Astrocyte of the cerebellum (primary cell): Measurements from ENCODE around the gene TEPSIN.

Experiments used
- DNase-seq: peaks from one replicate; pipeline ENCODE4 v3.0.0-alpha.2; 2011; ENCODE audit warnings: low read depth
- H3K4me3 ChIP-seq: 2 replicates; pipeline ENCODE4 v1.5.1; 2011; ENCODE audit warnings: mild to moderate bottlenecking, low read depth, low read length, moderate library complexity
- CTCF ChIP-seq: IDR thresholded peaks from 2 replicates; pipeline ENCODE4 v1.5.1; 2012; ENCODE audit warnings: low read length, low read depth, moderate library complexity, mild to moderate bottlenecking; ENCODE audit errors: missing control alignments
- in situ Hi-C: cut with HindIII; loops from 2 replicates; pipeline ENCODE4 v1.10.0; 2017; ENCODE audit warnings: low sequenced_read_pairs

The TEPSIN gene

GRCh38 chr17:81200695-81201580, 37.9 kb downstream of the TEPSIN start:
- peak; percentile 41 for DNase-seq
- in situ Hi-C loops, result no loop called here
- no peak overlapping the region for H3K4me3 ChIP-seq
- TF ChIP-seq CTCF, result peak; percentile 69

- in situ Hi-C loops, result no loop called here
These were observed 38.7 kb downstream of the TEPSIN start for GRCh38 chr17:81200201-81200600.

GRCh38 chr17:81199482-81199830, 39.4 kb downstream of the TEPSIN start:
- no peak overlapping the region for H3K4me3 ChIP-seq
- in situ Hi-C loops, result no loop called here
- no peak for DNase-seq
- TF ChIP-seq CTCF, result no peak

More at GRCh38 chr17:81200201-81200600, 38.7 kb downstream of the TEPSIN start:
- no peak for DNase-seq
- no peak overlapping the region for H3K4me3 ChIP-seq
- TF ChIP-seq CTCF, result no peak

GRCh38 chr17:81198826-81199481, 39.9 kb downstream of the TEPSIN start:
- in situ Hi-C loops, result no loop called here
- TF ChIP-seq CTCF, result no peak
- H3K4me3 ChIP-seq, result no peak overlapping the region
- no peak for DNase-seq

- no peak for TF ChIP-seq CTCF
- H3K4me3 ChIP-seq, result no peak overlapping the region
- no peak for DNase-seq
- in situ Hi-C loops, result no loop called here
These were observed 40.9 kb downstream of the TEPSIN start for GRCh38 chr17:81197831-81198490.

- in situ Hi-C loops, result no loop called here
- DNase-seq, result no peak
- no peak for TF ChIP-seq CTCF
These were observed 41.5 kb downstream of the TEPSIN start for GRCh38 chr17:81197409-81197795.

More at GRCh38 chr17:81197409-81197795, 41.5 kb downstream of the TEPSIN start:
- no peak overlapping the region for H3K4me3 ChIP-seq
